ENCODE results near the gene TNKS1BP1. TPM values are rescaled to one million over a fixed set of nuclear protein-coding genes. Genes with fewer than 3 reads are reported as not detected.

The TNKS1BP1 gene
- total and polyA plus RNA-seq, 2 of the 8 experiments (the other 6 are each of a cell fraction or from before 2014, with no cell fraction given), result 50.0 to 122 TPM

GRCh38 chr11:57313071-57313787 lies 11.5 kb downstream of the TNKS1BP1 start (continued):
- TF ChIP-seq NANOG (IDR thresholded peaks at IDR 0.05; ENCODE audit: insufficient read depth, low read depth, low read length, poor library complexity, severe bottlenecking), result no peak
- TF ChIP-seq SAP30 (IDR thresholded peaks at IDR 0.05; ENCODE audit: insufficient read depth, insufficient replicate concordance, low read length), result no peak
- no peak for TF ChIP-seq SIX5 (IDR thresholded peaks at IDR 0.05; ENCODE audit: low read depth, low read length)
- TF ChIP-seq HDAC6 (IDR thresholded peaks at IDR 0.05; ENCODE audit: low read depth, low read length), result no peak
